GM18505 (cell line): ENCODE results near the gene MAP3K6.
"Not testable (repeated sequence)": the region's sequence is repeated elsewhere in the genome, so short reads cannot be mapped to it uniquely, and the experiment has no call there.

Source experiments
- ATAC-seq: cut with Tn5 transposase; IDR thresholded peaks from one replicate; pipeline ENCODE4 v1.9.1; 2021; ENCODE audit not compliant: unreplicated experiment
- POLR2A ChIP-seq: IDR thresholded peaks from 4 replicates; pipeline ENCODE4 v1.6.1; 2011; ENCODE audit warnings: borderline replicate concordance; ENCODE audit not compliant: insufficient read depth, insufficient read length; ENCODE audit errors: extremely low read depth

The MAP3K6 gene

GRCh38 chr1:27366411-27367159 lies at the start of gene MAP3K6:
Gene MAP3K6, minus strand, starts transcription at chr1:27366961. Its CDS starts 364 bp downstream, at chr1:27366597.
- TF ChIP-seq POLR2A: no peak

GRCh38 chr1:27414091-27414490 lies 47.3 kb upstream of the MAP3K6 start:
- ATAC-seq: no peak
- no peak for TF ChIP-seq POLR2A

More at GRCh38 chr1:27366411-27367159, at the start of gene MAP3K6:
- ATAC-seq: no peak

- no peak for TF ChIP-seq POLR2A
- no peak for ATAC-seq
Observed at GRCh38 chr1:27413004-27413403, 46.2 kb upstream of the MAP3K6 start.

GRCh38 chr1:27412502-27412901 lies 45.7 kb upstream of the MAP3K6 start:
- TF ChIP-seq POLR2A: no peak
- ATAC-seq: no peak

- ATAC-seq: no peak
- no peak for TF ChIP-seq POLR2A
Observed at GRCh38 chr1:27410709-27411108, 43.9 kb upstream of the MAP3K6 start.

GRCh38 chr1:27409669-27410068 lies 42.9 kb upstream of the MAP3K6 start:
- TF ChIP-seq POLR2A: no peak
- ATAC-seq: no peak

GRCh38 chr1:27408151-27408550 lies 41.4 kb upstream of the MAP3K6 start:
- TF ChIP-seq POLR2A: no peak
- ATAC-seq: no peak

- ATAC-seq: not testable (repeated sequence)
Observed at GRCh38 chr1:27406791-27407190, 40.0 kb upstream of the MAP3K6 start.

GRCh38 chr1:27406362-27406680 lies 39.6 kb upstream of the MAP3K6 start:
- TF ChIP-seq POLR2A: no peak
- ATAC-seq: no peak

GRCh38 chr1:27405598-27406361 lies 39.0 kb upstream of the MAP3K6 start:
- not testable (repeated sequence) for ATAC-seq

- no peak for TF ChIP-seq POLR2A
- no peak for ATAC-seq
Observed at GRCh38 chr1:27405074-27405473, 38.3 kb upstream of the MAP3K6 start.

- no peak for TF ChIP-seq POLR2A
- no peak for ATAC-seq
Observed at GRCh38 chr1:27403931-27404330, 37.2 kb upstream of the MAP3K6 start.

GRCh38 chr1:27403065-27403726 lies 36.4 kb upstream of the MAP3K6 start:
- no peak for ATAC-seq
- peak; percentile 26 for TF ChIP-seq POLR2A

GRCh38 chr1:27402349-27402754 lies 35.6 kb upstream of the MAP3K6 start:
- no peak for ATAC-seq
- no peak for TF ChIP-seq POLR2A
